PC-9 (cell line): ENCODE results near the gene WDR12. TPM values are rescaled to one million over a fixed set of nuclear protein-coding genes. Genes with fewer than 3 reads are reported as not detected.

ENCODE experiments used
- BruUV-seq: library from RNA; stranded (reverse); fragments of 400-500 nt; replicated peaks from 2 replicates; lab custom pipeline; 2021; lab: Mats Ljungman, UMichigan
- CTCF ChIA-PET: fragments of 300-600 bp; sonication (Branson Sonifier 250); formaldehyde crosslinking; loops from one replicate; lab custom pipeline; 2022; ENCODE audit warnings: antibody characterized with exemption; lab: Charles Lee
- POLR2A ChIA-PET: fragments of 300-600 bp; sonication (Branson Sonifier 250); formaldehyde crosslinking; loops from one replicate; lab custom pipeline; 2022; ENCODE audit warnings: antibody characterized with exemption; ENCODE audit not compliant: unreplicated experiment; lab: Charles Lee
- DNase-seq, 2 experiments: peaks; one replicate each; pipeline versions ENCODE4 v3.0.0 to v3.0.0-alpha.2; 2015 to 2022; ENCODE audit warnings: mixed read lengths in 1 of 2
- H2AFZ ChIP-seq: fragments of 200-600 bp; sonication (generic); 2 replicates; pipeline ENCODE4 v1.8.1; 2017; ENCODE audit warnings: antibody characterized with exemption
- H3F3A ChIP-seq: fragments of 200-600 bp; sonication (generic); 2 replicates; pipeline ENCODE4 v1.8.1; 2017; ENCODE audit warnings: antibody characterized with exemption, mild to moderate bottlenecking, low read depth; ENCODE audit not compliant: insufficient read depth
- H3K27ac ChIP-seq: fragments of 200-600 bp; sonication (generic); 2 replicates; pipeline ENCODE4 v1.6.1; 2016; ENCODE audit warnings: mixed run types
- H3K27me3 ChIP-seq: fragments of 200-600 bp; sonication (generic); 2 replicates; pipeline ENCODE4 v1.6.1; 2016; ENCODE audit warnings: low read depth, mixed run types; ENCODE audit not compliant: insufficient read depth
- H3K36me3 ChIP-seq: fragments of 200-600 bp; sonication (generic); 2 replicates; pipeline ENCODE4 v1.6.1; 2016; ENCODE audit warnings: low read depth, mixed run types
- H3K4me1 ChIP-seq: fragments of 200-600 bp; sonication (generic); replicated peaks from 2 replicates; pipeline ENCODE4 v1.6.1; 2016; ENCODE audit warnings: mixed run types; ENCODE audit not compliant: insufficient read depth
- H3K4me2 ChIP-seq: fragments of 200-600 bp; sonication (generic); 2 replicates; pipeline ENCODE4 v1.6.1; 2017; ENCODE audit warnings: mixed run types
- H3K4me3 ChIP-seq: fragments of 200-600 bp; sonication (generic); 2 replicates; pipeline ENCODE4 v1.6.1; 2016; ENCODE audit warnings: mixed run types
- H3K79me2 ChIP-seq: fragments of 200-600 bp; sonication (generic); 2 replicates; pipeline ENCODE4 v1.6.1; 2017; ENCODE audit warnings: low read depth, mixed run types
- H3K9me2 ChIP-seq: fragments of 200-600 bp; sonication (generic); 2 replicates; pipeline ENCODE4 v1.8.1; 2017; ENCODE audit warnings: mild to moderate bottlenecking; ENCODE audit not compliant: insufficient read depth
- H3K9me3 ChIP-seq: fragments of 200-600 bp; sonication (generic); 2 replicates; pipeline ENCODE4 v1.8.1; 2016; ENCODE audit warnings: low read depth; ENCODE audit not compliant: insufficient read depth
- H4K20me1 ChIP-seq: fragments of 200-600 bp; sonication (generic); 2 replicates; pipeline ENCODE4 v1.8.1; 2017; ENCODE audit not compliant: insufficient read depth
- CTCF ChIP-seq: fragments of 200-600 bp; sonication (generic); conservative IDR thresholded peaks from 2 replicates; pipeline ENCODE4 v1.6.1; 2017; ENCODE audit warnings: mixed run types, antibody characterized with exemption, mild to moderate bottlenecking, moderate library complexity
- EZH2 ChIP-seq: fragments of 200-600 bp; sonication (generic); IDR thresholded peaks from 2 replicates; pipeline ENCODE4 v1.8.0; 2017; ENCODE audit warnings: antibody characterized with exemption, low read depth
- intact Hi-C: fragments of 100-400 bp; cut with micrococcal nuclease; formaldehyde crosslinking; loops from one replicate; pipeline ENCODE4 v1.10.0; 2022; ENCODE audit not compliant: unreplicated experiment
- total RNA-seq: library from RNA; stranded (reverse); gene quantifications from 2 replicates; pipeline ENCODE4 v1.2.3, GENCODE V29; 2021

The WDR12 gene
- total RNA-seq, 1 experiment from 2014 or later = 45.3 TPM

- no peaks in the 10 kb centered on the region for H3F3A ChIP-seq
- TF ChIP-seq CTCF (no peak), EZH2 (no peak)
- no peaks in the 10 kb centered on the region for H4K20me1 ChIP-seq
- intact Hi-C loops = no loop called here
- CTCF ChIA-PET = no interaction called here
- no peak for DNase-seq
- no peak overlapping the region for H3K27ac ChIP-seq
- H2AFZ ChIP-seq = no peak overlapping the region
- POLR2A ChIA-PET = no interaction called here
- no peak overlapping the region for H3K4me3 ChIP-seq
- H3K79me2 ChIP-seq = no peaks in the 10 kb centered on the region
- no TSS peak for BruUV-seq
- no peaks in the 10 kb centered on the region for H3K9me3 ChIP-seq
- H3K4me1 ChIP-seq = no peaks in the 10 kb centered on the region
- H3K9me2 ChIP-seq = no peaks in the 10 kb centered on the region
- no peak overlapping the region for H3K4me2 ChIP-seq
- no peaks in the 10 kb centered on the region for H3K27me3 ChIP-seq
- H3K36me3 ChIP-seq = no peaks in the 10 kb centered on the region
Observed at GRCh38 chr2:202945497-202945896, 34.0 kb upstream of the WDR12 start.

GRCh38 chr2:202944816-202945215 lies 33.3 kb upstream of the WDR12 start:
- no peak overlapping the region for H2AFZ ChIP-seq

GRCh38 chr2:202944408-202944807 lies 32.9 kb upstream of the WDR12 start:
- Histone ChIP-seq H3F3A (no peaks in the 10 kb centered on the region), H2AFZ (no peak overlapping the region), H3K27ac (0 out of 2 replicates have a peak overlapping the region, but pooled peaks have one; percentile 2), H3K9me3 (no peaks in the 10 kb centered on the region), H3K79me2 (no peaks in the 10 kb centered on the region), H3K9me2 (no peaks in the 10 kb centered on the region), H3K4me1 (no peaks in the 10 kb centered on the region), H3K27me3 (no peaks in the 10 kb centered on the region), H3K4me2 (no peak overlapping the region), H4K20me1 (no peaks in the 10 kb centered on the region), H3K4me3 (no peak overlapping the region), H3K36me3 (no peaks in the 10 kb centered on the region)
- no TSS peak for BruUV-seq
- no peak for TF ChIP-seq EZH2
- TF ChIP-seq CTCF = no peak
- intact Hi-C loops = no loop called here
- DNase-seq = no peak
- POLR2A ChIA-PET = no interaction called here
- CTCF ChIA-PET = no interaction called here

More at GRCh38 chr2:202944816-202945215, 33.3 kb upstream of the WDR12 start:
- ChIA-PET CTCF (no interaction called here), POLR2A (no interaction called here)
- no peak for DNase-seq
- H4K20me1 ChIP-seq = no peaks in the 10 kb centered on the region
- no peak for TF ChIP-seq CTCF
- no peak for TF ChIP-seq EZH2
- no peak overlapping the region for H3K4me3 ChIP-seq
- no peaks in the 10 kb centered on the region for H3K36me3 ChIP-seq
- no peaks in the 10 kb centered on the region for H3K79me2 ChIP-seq
- H3K4me1 ChIP-seq = no peaks in the 10 kb centered on the region
- no peaks in the 10 kb centered on the region for H3K27me3 ChIP-seq
- no peak overlapping the region for H3K4me2 ChIP-seq
- intact Hi-C loops = no loop called here
- no TSS peak for BruUV-seq
- no peaks in the 10 kb centered on the region for H3K9me3 ChIP-seq
- no peaks in the 10 kb centered on the region for H3F3A ChIP-seq
- H3K27ac ChIP-seq = 0 out of 2 replicates have a peak overlapping the region, but pooled peaks have one; percentile 2
- H3K9me2 ChIP-seq = no peaks in the 10 kb centered on the region
